SK-N-SH (cell line): ENCODE results near the gene MFSD12. TPM values are rescaled to one million over a fixed set of nuclear protein-coding genes. Genes with fewer than 3 reads are reported as not detected.
A peak's percentile ranks its signal among the peaks of the same experiment; 100 is the strongest.

Experiments
- CTCF ChIA-PET: fragments of 300-600, 350-600 bp; formaldehyde crosslinking; extraction: SDS; loops from one replicate; lab custom pipeline; 2021; lab: Yijun Ruan, JAX
- POLR2A ChIA-PET: fragments of 350-600 bp; sonication (Branson Sonifier 250); formaldehyde crosslinking; extraction: SDS; loops from one replicate; lab custom pipeline; 2020; ENCODE audit warnings: antibody characterized with exemption, inconsistent platforms; lab: Yijun Ruan, JAX
- DNase-seq: peaks from one replicate; pipeline ENCODE4 v3.0.0; 2012
- H2AFZ ChIP-seq: fragments of 200-600 bp; sonication (generic); 2 replicates; pipeline ENCODE4 v1.8.1; 2016; ENCODE audit warnings: antibody characterized with exemption, mild to moderate bottlenecking, low read depth
- H3F3A ChIP-seq: fragments of 200-600 bp; sonication (generic); replicated peaks from 2 replicates; pipeline ENCODE3; 2016; ENCODE audit warnings: antibody characterized with exemption, mild to moderate bottlenecking; ENCODE audit not compliant: insufficient read depth
- H3K27ac ChIP-seq, 2 experiments: fragments of 200-500 bp in 1 of 2; fragments of 200-600 bp in 1 of 2; sonication (Bioruptor generic) in 1 of 2; sonication (generic), shearing (Covaris generic) in 1 of 2; 2 replicates each; pipeline versions ENCODE4 v1.5.1 to v1.6.1; 2014 to 2016; ENCODE audit warnings: low read depth in 2 of 2, inconsistent platforms in 1 of 2, low read length in 1 of 2, mild to moderate bottlenecking in 1 of 2, mixed read lengths in 1 of 2
- H3K27me3 ChIP-seq: fragments of 200-600 bp; sonication (generic), shearing (Covaris generic); 2 replicates; pipeline ENCODE4 v1.6.1; 2016; ENCODE audit warnings: mixed run types; ENCODE audit not compliant: insufficient read depth
- H3K36me3 ChIP-seq, 2 experiments: fragments of 200-500 bp in 1 of 2; fragments of 200-600 bp in 1 of 2; sonication (Bioruptor generic) in 1 of 2; sonication (generic) in 1 of 2; replicated peaks in 1 of 2; 2 replicates each; pipeline versions ENCODE3 to v1.5.1; 2014 to 2016; ENCODE audit warnings: low read length in 1 of 2, mild to moderate bottlenecking in 1 of 2; ENCODE audit not compliant: insufficient read depth in 2 of 2, control insufficient read depth in 1 of 2
- H3K4me1 ChIP-seq, 2 experiments: fragments of 200-500 bp in 1 of 2; fragments of 200-600 bp in 1 of 2; sonication (Bioruptor generic) in 1 of 2; sonication (generic), shearing (Covaris generic) in 1 of 2; 2 replicates each; pipeline versions ENCODE4 v1.5.1 to v1.6.1; 2014 to 2016; ENCODE audit warnings: low read depth in 1 of 2, low read length in 1 of 2, mixed run types in 1 of 2; ENCODE audit not compliant: insufficient read depth in 2 of 2, control insufficient read depth in 1 of 2
- H3K4me2 ChIP-seq: fragments of 200-600 bp; sonication (generic), shearing (Covaris generic); 2 replicates; pipeline ENCODE4 v1.6.1; 2017; ENCODE audit warnings: mixed run types
- H3K4me3 ChIP-seq, 2 experiments: fragments of 200-500 bp in 1 of 2; fragments of 200-600 bp in 1 of 2; sonication (Bioruptor generic) in 1 of 2; sonication (generic), shearing (Covaris generic) in 1 of 2; 2 replicates each; pipeline versions ENCODE4 v1.5.1 to v1.8.1; 2014 to 2016; ENCODE audit warnings: low read depth in 2 of 2, inconsistent platforms in 1 of 2, low read length in 1 of 2, mild to moderate bottlenecking in 1 of 2, mixed read lengths in 1 of 2, moderate library complexity in 1 of 2
- H3K79me2 ChIP-seq: fragments of 200-600 bp; sonication (generic); 2 replicates; pipeline ENCODE4 v1.8.1; 2017; ENCODE audit warnings: mild to moderate bottlenecking; ENCODE audit not compliant: insufficient read depth
- H3K9ac ChIP-seq: fragments of 200-600 bp; sonication (generic); 2 replicates; pipeline ENCODE4 v1.6.1; 2017; ENCODE audit warnings: mixed run types
- H3K9me2 ChIP-seq: fragments of 200-600 bp; sonication (generic); 2 replicates; pipeline ENCODE4 v1.6.1; 2017; ENCODE audit warnings: mixed run types
- H3K9me3 ChIP-seq: fragments of 200-600 bp; sonication (generic); 2 replicates; pipeline ENCODE4 v1.6.1; 2017; ENCODE audit warnings: mixed run types, mild to moderate bottlenecking, moderate library complexity
- H4K20me1 ChIP-seq: fragments of 200-600 bp; sonication (generic); 2 replicates; pipeline ENCODE4 v1.6.1; 2017; ENCODE audit warnings: mild to moderate bottlenecking, mixed run types; ENCODE audit not compliant: insufficient read depth
- CHD2 ChIP-seq: fragments of 150-350 bp; IDR thresholded peaks from 2 replicates; pipeline ENCODE4 v1.6.1; 2018; ENCODE audit warnings: low read length; ENCODE audit not compliant: partially characterized antibody
- CTCF ChIP-seq: fragments of 200-600 bp; sonication (generic); IDR thresholded peaks from 2 replicates; pipeline ENCODE4 v1.6.1; 2017; ENCODE audit warnings: antibody characterized with exemption, mild to moderate bottlenecking, moderate library complexity
- EP300 ChIP-seq, 2 experiments: IDR thresholded peaks; 2 replicates each; pipeline versions ENCODE4 v1.4.0 to v1.6.1; 2012; ENCODE audit warnings: borderline replicate concordance in 1 of 2, low read depth in 1 of 2, low read length in 1 of 2
- EZH2phosphoT487 ChIP-seq: fragments of 200-600 bp; sonication (generic); IDR thresholded peaks from 2 replicates; pipeline ENCODE4 v1.6.1; 2017; ENCODE audit warnings: low read depth, mixed run types, mild to moderate bottlenecking, antibody characterized with exemption, moderate library complexity, borderline replicate concordance
- FOSL2 ChIP-seq: IDR thresholded peaks from 2 replicates; pipeline ENCODE4 v1.4.0; 2012; ENCODE audit warnings: low read depth, mild to moderate bottlenecking, moderate library complexity, borderline replicate concordance
- GATA2 ChIP-seq: sonication (generic); formaldehyde crosslinking; IDR thresholded peaks from 2 replicates; pipeline ENCODE4 v1.5.0; 2020; ENCODE audit warnings: mild to moderate bottlenecking, missing genetic modification reagents
- MAX ChIP-seq: IDR thresholded peaks from 2 replicates; pipeline ENCODE4 v1.4.0; 2012; ENCODE audit warnings: low read depth
- NRF1 ChIP-seq: IDR thresholded peaks from 2 replicates; pipeline ENCODE4 v1.6.1; 2012; ENCODE audit warnings: low read depth, mild to moderate bottlenecking, low read length
- RCOR1 ChIP-seq: fragments of 150-350 bp; IDR thresholded peaks from 2 replicates; pipeline ENCODE4 v1.6.1; 2017; ENCODE audit warnings: antibody characterized with exemption, low read length
- RFX5 ChIP-seq: IDR thresholded peaks from 2 replicates; pipeline ENCODE4 v1.6.1; 2012; ENCODE audit warnings: mild to moderate bottlenecking, improper control_type of control experiment, low read length
- RXRA ChIP-seq: IDR thresholded peaks from 2 replicates; pipeline ENCODE4 v1.4.0; 2012; ENCODE audit warnings: low read depth, mild to moderate bottlenecking, borderline replicate concordance
- SMC3 ChIP-seq: IDR thresholded peaks from 2 replicates; pipeline ENCODE4 v1.6.1; 2012; ENCODE audit warnings: low read depth, low read length, improper control_type of control experiment
- TAF1 ChIP-seq: IDR thresholded peaks from 2 replicates; pipeline ENCODE4 v1.6.1; 2012; ENCODE audit warnings: low read depth, mild to moderate bottlenecking, low read length, moderate library complexity, borderline replicate concordance
- TEAD4 ChIP-seq: IDR thresholded peaks from 2 replicates; pipeline ENCODE4 v1.4.0; 2012; ENCODE audit warnings: mild to moderate bottlenecking, borderline replicate concordance; ENCODE audit not compliant: insufficient read depth
- USF2 ChIP-seq: fragments of 150-350 bp; IDR thresholded peaks from 2 replicates; pipeline ENCODE4 v1.6.1; 2017; ENCODE audit warnings: antibody characterized with exemption, low read length, low read depth, borderline replicate concordance
- ZBTB33 ChIP-seq: IDR thresholded peaks from 2 replicates; pipeline ENCODE4 v1.4.0; 2012; ENCODE audit warnings: low read depth, borderline replicate concordance
- WGBS: methylation state at CpG from one replicate; pipeline ENCODE4 v1.1.6; 2017; ENCODE audit warnings: low lambda C conversion rate; 5-methylcytosine and 5-hydroxymethylcytosine counted together
- polyA plus RNA-seq, 3 experiments: library from polyadenylated mRNA; depleted of rRNA; stranded (reverse); fragments of >200 nt; gene quantifications; 2 replicates each; pipeline ENCODE4 v1.2.3, GENCODE V29; 2012

The MFSD12 gene
- polyA plus RNA-seq, 1 of the 3 experiments (the other 2 are of a cell fraction) = 53.3 TPM

- Histone ChIP-seq H3K79me2 (peaks cover 32% of the 10 kb centered on the region), H3K4me3 (peak overlapping the region; percentile 78 to 96), H3K4me2 (peak overlapping the region; percentile 96), H3K36me3 (peaks cover 2 to 9% of the 10 kb centered on the region in 2 experiments), H3K9me3 (no peaks in the 10 kb centered on the region), H3K27ac (peak overlapping the region; percentile 86 to 97; a peak in 3 of 4 replicates), H3K9ac (peak overlapping the region; percentile 96), H3K4me1 (peaks cover 9 to 10% of the 10 kb centered on the region in 2 experiments; a peak in 2 of 4 replicates)
- 32% methylated on average over 9 of the region's 18 CpGs for WGBS
- peak; percentile 40 for DNase-seq
- CTCF ChIA-PET = interaction anchor here (1.1 to 4.2 kb wide), 4 partner anchors 15 to 195 kb away, joined by 3 to 22 read pairs (median 4); no protein-coding TSS in a partner anchor
- TF ChIP-seq USF2 (no peak), ZBTB33 (no peak), RCOR1 (no peak), MAX (no peak), GATA2 (CRISPR knock-in tag) (no peak), SMC3 (no peak), FOSL2 (no peak), TAF1 (no peak), EP300 (IDR thresholded peaks at IDR 0.05; ENCODE audit: borderline replicate concordance in 1 of 2, low read depth in 1 of 2, low read length in 1 of 2) (no peak), CHD2 (no peak), NRF1 (no peak), RFX5 (no peak), EZH2phosphoT487 (no peak), CTCF (no peak), TEAD4 (no peak), RXRA (no peak)
- TF ChIP-seq, all 33 proteins: peak for 0
- H2AFZ ChIP-seq = peak overlapping the region; percentile 87
- H4K20me1 ChIP-seq = no peaks in the 10 kb centered on the region
- POLR2A ChIA-PET = interaction anchor here (1.5 kb wide), 1 partner anchor 9 kb away, joined by 3 read pairs; no protein-coding TSS in a partner anchor
- no peaks in the 10 kb centered on the region for H3K9me2 ChIP-seq
- H3K27me3 ChIP-seq = no peaks in the 10 kb centered on the region
- H3F3A ChIP-seq = peaks cover 8% of the 10 kb centered on the region
These were observed 57.5 kb downstream of the MFSD12 start for GRCh38 chr19:3499738-3500428.
